ENCODE measurements around the gene DAP3.
"Not testable (repeated sequence)": the region's sequence is repeated elsewhere in the genome, so short reads cannot be mapped to it uniquely, and the experiment has no call there.

Gene DAP3

GRCh38 chr1:155651861-155652661 lies 36.8 kb upstream of the DAP3 start:
- no peaks in the 10 kb centered on the region for H4K20me1 ChIP-seq (ENCODE audit: insufficient read depth, low read length, poor library complexity, severe bottlenecking)
- no peak overlapping the region for H3K9ac ChIP-seq (ENCODE audit: low read depth, low read length, poor library complexity, severe bottlenecking)
- H3K79me2 ChIP-seq (ENCODE audit: insufficient read depth, low read length), result no peaks in the 10 kb centered on the region
- H3K4me2 ChIP-seq (ENCODE audit: low read depth, low read length, poor library complexity, severe bottlenecking), result no peak overlapping the region
- no peaks in the 10 kb centered on the region for H3K9me2 ChIP-seq (replicated peaks; ENCODE audit: low read depth, low read length)
- no peaks in the 10 kb centered on the region for H3K9me3 ChIP-seq (ENCODE audit: insufficient read depth, low read depth, low read length)
- H3K4me1 ChIP-seq (ENCODE audit: insufficient read depth, low read length, poor library complexity, severe bottlenecking), result no peaks in the 10 kb centered on the region
- no peak for TF ChIP-seq CTCF (conservative IDR thresholded peaks at IDR 0.05; ENCODE audit: low read length)
- TF ChIP-seq EZH2phosphoT487 (IDR thresholded peaks at IDR 0.05; ENCODE audit: borderline replicate concordance), result no peak
- no peak overlapping the region for H3K4me3 ChIP-seq (ENCODE audit: low read length, poor library complexity, severe bottlenecking)
- H3K36me3 ChIP-seq (ENCODE audit: insufficient read depth, low read length), result no peaks in the 10 kb centered on the region
- no peak overlapping the region for H2AFZ ChIP-seq (ENCODE audit: low read length)
- no peaks in the 10 kb centered on the region for H3K27me3 ChIP-seq (ENCODE audit: insufficient read depth, low read length, poor library complexity, severe bottlenecking)
- H3F3A ChIP-seq (ENCODE audit: low read depth), result no peaks in the 10 kb centered on the region

GRCh38 chr1:155652951-155653350 lies 35.9 kb upstream of the DAP3 start:
- Histone ChIP-seq H2AFZ (ENCODE audit: low read length) (no peak overlapping the region), H3K9me3 (ENCODE audit: insufficient read depth, low read depth, low read length) (no peaks in the 10 kb centered on the region), H3K9ac (ENCODE audit: low read depth, low read length, poor library complexity, severe bottlenecking) (no peak overlapping the region), H3K9me2 (replicated peaks; ENCODE audit: low read depth, low read length) (no peaks in the 10 kb centered on the region), H4K20me1 (ENCODE audit: insufficient read depth, low read length, poor library complexity, severe bottlenecking) (no peaks in the 10 kb centered on the region), H3F3A (ENCODE audit: low read depth) (no peaks in the 10 kb centered on the region), H3K79me2 (ENCODE audit: insufficient read depth, low read length) (no peaks in the 10 kb centered on the region), H3K27me3 (ENCODE audit: insufficient read depth, low read length, poor library complexity, severe bottlenecking) (no peaks in the 10 kb centered on the region), H3K4me3 (ENCODE audit: low read length, poor library complexity, severe bottlenecking) (no peak overlapping the region), H3K4me2 (ENCODE audit: low read depth, low read length, poor library complexity, severe bottlenecking) (no peak overlapping the region), H3K4me1 (ENCODE audit: insufficient read depth, low read length, poor library complexity, severe bottlenecking) (no peaks in the 10 kb centered on the region), H3K36me3 (ENCODE audit: insufficient read depth, low read length) (peaks cover 3% of the 10 kb centered on the region; the same call in 1 of the 2 replicates)
- no peak for TF ChIP-seq EZH2phosphoT487 (IDR thresholded peaks at IDR 0.05; ENCODE audit: borderline replicate concordance)
- TF ChIP-seq CTCF (conservative IDR thresholded peaks at IDR 0.05; ENCODE audit: low read length), result no peak

GRCh38 chr1:155657463-155657862 lies 31.4 kb upstream of the DAP3 start:
- Histone ChIP-seq H4K20me1 (ENCODE audit: insufficient read depth, low read length, poor library complexity, severe bottlenecking) (no peaks in the 10 kb centered on the region), H3K36me3 (ENCODE audit: insufficient read depth, low read length) (peaks cover 41% of the 10 kb centered on the region; the same call in 1 of the 2 replicates), H3K27me3 (ENCODE audit: insufficient read depth, low read length, poor library complexity, severe bottlenecking) (no peaks in the 10 kb centered on the region), H3K9ac (ENCODE audit: low read depth, low read length, poor library complexity, severe bottlenecking) (no peak overlapping the region), H3K4me2 (ENCODE audit: low read depth, low read length, poor library complexity, severe bottlenecking) (no peak overlapping the region), H3K9me2 (replicated peaks; ENCODE audit: low read depth, low read length) (no peaks in the 10 kb centered on the region), H3K4me1 (ENCODE audit: insufficient read depth, low read length, poor library complexity, severe bottlenecking) (no peaks in the 10 kb centered on the region), H3K79me2 (ENCODE audit: insufficient read depth, low read length) (no peaks in the 10 kb centered on the region), H3K4me3 (ENCODE audit: low read length, poor library complexity, severe bottlenecking) (no peak overlapping the region), H3K9me3 (ENCODE audit: insufficient read depth, low read depth, low read length) (no peaks in the 10 kb centered on the region), H2AFZ (ENCODE audit: low read length) (no peak overlapping the region), H3F3A (ENCODE audit: low read depth) (no peaks in the 10 kb centered on the region)
- TF ChIP-seq EZH2phosphoT487 (IDR thresholded peaks at IDR 0.05; ENCODE audit: borderline replicate concordance) (no peak), CTCF (conservative IDR thresholded peaks at IDR 0.05; ENCODE audit: low read length) (no peak)

GRCh38 chr1:155661239-155661638 lies 27.7 kb upstream of the DAP3 start:
- not testable (repeated sequence) for H3K4me3 ChIP-seq (ENCODE audit: low read length, poor library complexity, severe bottlenecking); H3K4me1 ChIP-seq (ENCODE audit: insufficient read depth, low read length, poor library complexity, severe bottlenecking); H3K27me3 ChIP-seq (ENCODE audit: insufficient read depth, low read length, poor library complexity, severe bottlenecking); H3K9me2 ChIP-seq (replicated peaks; ENCODE audit: low read depth, low read length); H3K9ac ChIP-seq (ENCODE audit: low read depth, low read length, poor library complexity, severe bottlenecking); H3K79me2 ChIP-seq (ENCODE audit: insufficient read depth, low read length); H4K20me1 ChIP-seq (ENCODE audit: insufficient read depth, low read length, poor library complexity, severe bottlenecking); H3K9me3 ChIP-seq (ENCODE audit: insufficient read depth, low read depth, low read length); H3F3A ChIP-seq (ENCODE audit: low read depth); H2AFZ ChIP-seq (ENCODE audit: low read length); H3K4me2 ChIP-seq (ENCODE audit: low read depth, low read length, poor library complexity, severe bottlenecking)
- H3K36me3 ChIP-seq (ENCODE audit: insufficient read depth, low read length), result peaks cover 75% of the 10 kb centered on the region; the same call in 1 of the 2 replicates

All from Loucy (cell line).